GM18526 (cell line): ENCODE results near the gene KCNH5.

Experiments used
- POLR2A ChIP-seq: IDR thresholded peaks from 3 replicates; pipeline ENCODE4 v1.6.1; 2011; ENCODE audit not compliant: insufficient read length; ENCODE audit errors: extremely low read depth

Gene KCNH5

GRCh38 chr14:63045234-63045611, at the start of gene KCNH5:
TSS of gene KCNH5 (minus strand) at chr14:63045458. CDS start at chr14:63045186, 272 bp downstream.
- TF ChIP-seq POLR2A, result no peak

- TF ChIP-seq POLR2A, result no peak
Observed at GRCh38 chr14:63091394-63091996, 46.2 kb upstream of the KCNH5 start.

- TF ChIP-seq POLR2A, result no peak
Observed at GRCh38 chr14:63088865-63089264, 43.6 kb upstream of the KCNH5 start.

GRCh38 chr14:63078569-63078968, 33.3 kb upstream of the KCNH5 start:
- no peak for TF ChIP-seq POLR2A

GRCh38 chr14:63076488-63076887, 31.2 kb upstream of the KCNH5 start:
- TF ChIP-seq POLR2A, result no peak

GRCh38 chr14:63055631-63056030, 10.4 kb upstream of the KCNH5 start:
- no peak for TF ChIP-seq POLR2A

GRCh38 chr14:63051992-63052391, 6.7 kb upstream of the KCNH5 start:
- TF ChIP-seq POLR2A, result no peak

GRCh38 chr14:63051301-63051700, 6.0 kb upstream of the KCNH5 start:
- no peak for TF ChIP-seq POLR2A

- TF ChIP-seq POLR2A, result no peak
Observed at GRCh38 chr14:63050694-63051093, 5.4 kb upstream of the KCNH5 start.

- TF ChIP-seq POLR2A, result no peak
Observed at GRCh38 chr14:63046339-63047268, 1.3 kb upstream of the KCNH5 start.

GRCh38 chr14:63045612-63046320, 508 bp upstream of the KCNH5 start:
- TF ChIP-seq POLR2A, result no peak

- no peak for TF ChIP-seq POLR2A
Observed at GRCh38 chr14:63039866-63040265, 5.4 kb downstream of the KCNH5 start.

- no peak for TF ChIP-seq POLR2A
Observed at GRCh38 chr14:63032641-63033040, 12.6 kb downstream of the KCNH5 start.

GRCh38 chr14:63032076-63032475, 13.2 kb downstream of the KCNH5 start:
- TF ChIP-seq POLR2A, result no peak

GRCh38 chr14:63030113-63030512, 15.1 kb downstream of the KCNH5 start:
- TF ChIP-seq POLR2A, result no peak

- no peak for TF ChIP-seq POLR2A
Observed at GRCh38 chr14:63027719-63028118, 17.5 kb downstream of the KCNH5 start.
